ENCODE data around the gene PXT1. TPM values are rescaled to one million over a fixed set of nuclear protein-coding genes. Genes with fewer than 3 reads are reported as not detected.

The PXT1 gene
- total and polyA plus RNA-seq, 9 of the 15 experiments (the other 6 are each of a cell fraction or from before 2014, with no cell fraction given), result 0.09 to 0.11 (median 0.10) TPM; not detected in 5

GRCh38 chr6:36350681-36351571, 91.7 kb downstream of the PXT1 start (continued):
- TF ChIP-seq MGA (IDR thresholded peaks at IDR 0.05) (peak; percentile 94), KAT8 (IDR thresholded peaks at IDR 0.05; ENCODE audit: low read depth) (no peak), BCLAF1 (IDR thresholded peaks at IDR 0.05; ENCODE audit: borderline replicate concordance in 1 of 2, control insufficient read depth in 1 of 2, low read depth in 2 of 2, low read length in 1 of 2) (no peak), SPI1 (IDR thresholded peaks at IDR 0.05; ENCODE audit: borderline replicate concordance, low read depth, low read length) (no peak), ZNF584 (CRISPR knock-in tag; IDR thresholded peaks at IDR 0.05; ENCODE audit: low read depth) (peak; percentile 85), ADNP (tag; IDR thresholded peaks at IDR 0.05) (no peak), HOMEZ (CRISPR knock-in tag; IDR thresholded peaks at IDR 0.05) (no peak), ZNF436 (CRISPR knock-in tag; IDR thresholded peaks at IDR 0.05) (no peak)
